Measurements from ENCODE around the gene CTU2.

CTU2 gene

GRCh38 chr16:88730632-88731607 is 24.6 kb downstream of the CTU2 start:
- no peak overlapping the region for H3K27ac ChIP-seq
- peaks cover 0 to 22% (median 18%) of the 10 kb centered on the region in 10 experiments; a peak in 14 of 20 replicates for H3K4me1 ChIP-seq
- H3K9me3 ChIP-seq (replicated peaks in 1 of 11), result no peaks in the 10 kb centered on the region
- peak overlapping the region in 3 of 11 experiments; percentile 2 to 38 (median 18); a peak in 4 of 22 replicates for H3K9ac ChIP-seq
- H3K36me3 ChIP-seq, result peaks cover 75 to 86% (median 82%) of the 10 kb centered on the region in 11 experiments
- no peak for TF ChIP-seq Cebpa-rat (IDR thresholded peaks at IDR 0.05)
- H3K4me2 ChIP-seq, result peak overlapping the region in 1 of 11 experiments; percentile 10; a peak in 2 of 22 replicates
- H3K4me3 ChIP-seq, result no peak overlapping the region
- no peaks in the 10 kb centered on the region for H3K27me3 ChIP-seq
- H4K20me1 ChIP-seq, result peaks cover 4 to 86% (median 59%) of the 10 kb centered on the region in 11 experiments; a peak in 20 of 22 replicates

DNA sequence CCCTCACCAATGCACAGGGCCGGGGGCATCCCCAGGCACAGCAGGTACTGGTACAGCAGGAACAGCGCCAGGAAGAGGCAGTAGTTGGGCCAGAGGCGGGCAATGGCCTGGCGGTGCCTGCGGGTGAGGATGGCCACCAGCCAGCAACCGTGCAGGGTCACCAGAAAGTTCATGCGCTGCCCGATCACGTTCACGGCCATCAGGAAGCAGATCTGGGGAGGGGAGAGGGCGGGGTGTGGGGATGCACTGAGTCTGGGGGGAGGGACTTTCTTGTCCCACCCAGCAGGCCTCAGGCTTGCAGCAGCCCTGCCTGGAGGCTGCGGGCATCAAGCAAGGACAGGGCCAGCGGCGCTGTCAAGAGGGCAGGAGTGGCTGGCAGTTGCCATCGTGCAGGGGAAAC is 25.4 kb downstream of the CTU2 start:
- Histone ChIP-seq H3K9me3 (replicated peaks in 1 of 11) (no peaks in the 10 kb centered on the region), H4K20me1 (peaks cover 4 to 86% (median 62%) of the 10 kb centered on the region in 11 experiments; a peak in 20 of 22 replicates), H3K4me3 (no peak overlapping the region), H3K36me3 (peaks cover 72 to 86% (median 81%) of the 10 kb centered on the region in 11 experiments), H3K4me2 (peak overlapping the region in 1 of 11 experiments; percentile 10; a peak in 2 of 22 replicates), H3K9ac (peak overlapping the region in 3 of 11 experiments; percentile 2 to 38 (median 18); a peak in 4 of 22 replicates), H3K27ac (no peak overlapping the region), H3K27me3 (no peaks in the 10 kb centered on the region), H3K4me1 (peaks cover 0 to 22% (median 18%) of the 10 kb centered on the region in 10 experiments; a peak in 14 of 20 replicates)
- TF ChIP-seq Cebpa-rat (IDR thresholded peaks at IDR 0.05), result no peak

DNA sequence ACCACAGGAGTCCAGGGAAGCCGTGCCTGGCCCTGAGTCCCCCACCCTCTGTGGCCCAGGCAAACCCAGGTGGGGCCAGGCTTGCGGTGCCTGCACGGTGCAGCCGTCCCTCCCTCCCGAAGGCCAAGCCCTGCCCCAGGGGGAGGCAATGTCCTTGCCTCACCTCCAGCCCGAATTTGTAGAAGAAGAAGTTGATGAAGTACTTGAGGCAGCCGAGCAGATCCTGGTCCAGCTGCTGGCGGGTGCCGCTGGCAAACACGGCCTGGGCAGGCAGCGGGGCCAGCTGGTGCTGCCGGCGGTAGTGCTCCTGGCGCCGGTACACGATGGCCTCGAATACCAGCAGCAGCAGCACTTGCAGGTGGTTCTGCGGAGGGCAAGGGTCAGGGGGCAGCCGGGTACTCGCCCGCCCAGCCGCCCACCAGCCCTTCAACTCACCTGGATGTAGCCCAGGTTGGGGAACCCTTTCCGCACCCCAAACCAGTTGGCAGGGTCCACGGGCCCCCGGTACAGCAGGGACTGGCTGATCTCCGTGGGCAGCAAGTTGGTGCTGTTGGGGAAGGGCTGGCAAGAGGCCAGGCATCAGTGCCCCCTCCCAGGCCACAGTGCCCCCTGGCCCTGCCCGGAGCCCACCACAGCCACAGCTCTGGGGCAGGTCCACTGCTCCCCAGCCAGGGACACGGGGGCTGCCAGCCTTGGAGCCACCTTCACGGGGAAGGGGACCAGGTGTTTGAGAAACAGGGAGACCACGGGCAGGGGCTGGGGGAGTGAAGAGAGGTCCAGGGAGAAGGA is 26.1 kb downstream of the CTU2 start:
- TF ChIP-seq Cebpa-rat (IDR thresholded peaks at IDR 0.05), result no peak
- Histone ChIP-seq H4K20me1 (peaks cover 4 to 86% (median 65%) of the 10 kb centered on the region in 11 experiments; a peak in 20 of 22 replicates), H3K4me2 (no peak overlapping the region), H3K27me3 (no peaks in the 10 kb centered on the region), H3K4me3 (no peak overlapping the region), H3K9me3 (replicated peaks in 1 of 11) (no peaks in the 10 kb centered on the region), H3K4me1 (peaks cover under 1 to 28% (median 21%) of the 10 kb centered on the region in 10 experiments; a peak in 18 of 20 replicates), H3K27ac (no peak overlapping the region), H3K36me3 (peaks cover 65 to 84% (median 78%) of the 10 kb centered on the region in 11 experiments), H3K9ac (0 out of 22 replicates have a peak overlapping the region, but pooled peaks of 1 of the 11 experiments have one; percentile 9)

- H3K36me3 ChIP-seq, result peaks cover 61 to 83% (median 77%) of the 10 kb centered on the region in 11 experiments
- no peaks in the 10 kb centered on the region for H3K27me3 ChIP-seq
- H3K4me2 ChIP-seq, result no peak overlapping the region
- no peak overlapping the region for H3K27ac ChIP-seq
- no peak for TF ChIP-seq Cebpa-rat (IDR thresholded peaks at IDR 0.05)
- H4K20me1 ChIP-seq, result peaks cover 9 to 86% (median 67%) of the 10 kb centered on the region in 11 experiments; a peak in 21 of 22 replicates
- no peak overlapping the region for H3K4me3 ChIP-seq
- H3K9ac ChIP-seq, result no peak overlapping the region
- H3K4me1 ChIP-seq, result peaks cover 6 to 29% (median 24%) of the 10 kb centered on the region in 10 experiments
- no peaks in the 10 kb centered on the region for H3K9me3 ChIP-seq (replicated peaks in 1 of 11)
Measured at GRCh38 chr16:88732961-88733294, 26.6 kb downstream of the CTU2 start.

GRCh38 chr16:88733630-88734360 is 27.5 kb downstream of the CTU2 start:
- H4K20me1 ChIP-seq, result peaks cover 18 to 92% (median 73%) of the 10 kb centered on the region in 11 experiments; a peak in 21 of 22 replicates
- H3K4me1 ChIP-seq, result peaks cover 14 to 33% (median 28%) of the 10 kb centered on the region in 10 experiments
- H3K9me3 ChIP-seq (replicated peaks in 1 of 11), result no peaks in the 10 kb centered on the region
- no peak overlapping the region for H3K4me2 ChIP-seq
- H3K36me3 ChIP-seq, result peaks cover 61 to 87% (median 83%) of the 10 kb centered on the region in 11 experiments
- no peak overlapping the region for H3K27ac ChIP-seq
- no peaks in the 10 kb centered on the region for H3K27me3 ChIP-seq
- no peak for TF ChIP-seq Cebpa-rat (IDR thresholded peaks at IDR 0.05)
- no peak overlapping the region for H3K4me3 ChIP-seq
- H3K9ac ChIP-seq, result no peak overlapping the region

DNA sequence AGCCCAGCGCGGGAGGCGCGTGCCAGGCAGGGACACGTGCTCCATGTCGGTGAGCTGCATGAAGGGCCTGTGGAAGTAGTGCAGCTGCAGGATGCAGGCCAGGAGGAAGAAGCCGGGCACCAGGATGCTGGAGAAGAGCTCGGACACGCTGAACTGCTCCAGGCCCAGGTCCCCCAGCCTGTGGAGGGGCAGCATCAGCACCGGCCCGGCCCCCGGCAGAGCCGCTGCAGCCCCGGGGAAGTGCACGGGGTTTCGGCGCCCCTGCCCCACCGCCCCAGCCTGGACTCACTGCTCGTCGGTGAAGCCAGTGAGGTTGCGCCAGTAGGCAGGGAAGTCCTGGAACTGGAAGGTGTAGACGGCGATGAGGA is 28.0 kb downstream of the CTU2 start:
- Histone ChIP-seq H3K27ac (no peak overlapping the region), H3K36me3 (peaks cover 61 to 91% (median 83%) of the 10 kb centered on the region in 11 experiments), H3K4me1 (peaks cover 18 to 39% (median 33%) of the 10 kb centered on the region in 10 experiments), H3K9me3 (replicated peaks in 1 of 11) (no peaks in the 10 kb centered on the region), H3K27me3 (no peaks in the 10 kb centered on the region), H3K4me3 (no peak overlapping the region), H3K9ac (no peak overlapping the region), H3K4me2 (no peak overlapping the region), H4K20me1 (peaks cover 23 to 97% (median 78%) of the 10 kb centered on the region in 11 experiments; a peak in 21 of 22 replicates)
- no peak for TF ChIP-seq Cebpa-rat (IDR thresholded peaks at IDR 0.05)

GRCh38 chr16:88735121-88735520 is 28.8 kb downstream of the CTU2 start:
- Histone ChIP-seq H3K4me1 (peaks cover 18 to 44% (median 38%) of the 10 kb centered on the region in 10 experiments), H3K27ac (no peak overlapping the region), H3K4me2 (no peak overlapping the region), H3K4me3 (no peak overlapping the region), H3K27me3 (no peaks in the 10 kb centered on the region), H3K9me3 (replicated peaks in 1 of 11) (no peaks in the 10 kb centered on the region), H3K36me3 (peaks cover 61 to 92% (median 79%) of the 10 kb centered on the region in 11 experiments), H3K9ac (peak overlapping the region in 1 of 11 experiments; percentile 14; a peak in 1 of 22 replicates), H4K20me1 (peaks cover 24 to 100% (median 86%) of the 10 kb centered on the region in 11 experiments; a peak in 21 of 22 replicates)
- TF ChIP-seq Cebpa-rat (IDR thresholded peaks at IDR 0.05), result no peak

- H3K4me1 ChIP-seq, result peaks cover 18 to 48% (median 39%) of the 10 kb centered on the region in 10 experiments
- H3K27me3 ChIP-seq, result no peaks in the 10 kb centered on the region
Measured at GRCh38 chr16:88735616-88736015, 29.3 kb downstream of the CTU2 start.

More at GRCh38 chr16:88735616-88736015, 29.3 kb downstream of the CTU2 start:
- H3K27ac ChIP-seq, result no peak overlapping the region
- no peaks in the 10 kb centered on the region for H3K9me3 ChIP-seq (replicated peaks in 1 of 11)
- H3K4me2 ChIP-seq, result no peak overlapping the region
- no peak overlapping the region for H3K4me3 ChIP-seq
- peaks cover 63 to 92% (median 80%) of the 10 kb centered on the region in 11 experiments for H3K36me3 ChIP-seq
- TF ChIP-seq Cebpa-rat (IDR thresholded peaks at IDR 0.05), result no peak
- no peak overlapping the region for H3K9ac ChIP-seq
- H4K20me1 ChIP-seq, result peaks cover 29 to 100% (median 88%) of the 10 kb centered on the region in 11 experiments; a peak in 21 of 22 replicates

Data from BLaER1 treated with 17β-estradiol and CSF1 and Interleukin-3, amounts not matched to agents 10 nM and 100 nM (cell line).